GM18502 (cell line): ENCODE data around the gene GNE.
"Not testable (repeated sequence)": the region's sequence is repeated elsewhere in the genome, so short reads cannot be mapped to it uniquely, and the experiment has no call there.

Experiments
- ATAC-seq: cut with Tn5 transposase; IDR thresholded peaks from one replicate; pipeline ENCODE4 v1.9.1; 2021; ENCODE audit warnings: mild to moderate bottlenecking; ENCODE audit not compliant: unreplicated experiment, poor library complexity

The GNE gene

GRCh38 chr9:36275060-36275459, 16.8 kb upstream of the GNE start:
- ATAC-seq = no peak

- not testable (repeated sequence) for ATAC-seq
These were observed 15.1 kb upstream of the GNE start for GRCh38 chr9:36273354-36273753.

- no peak for ATAC-seq
These were observed 9.8 kb upstream of the GNE start for GRCh38 chr9:36268007-36268427.

- no peak for ATAC-seq
These were observed 6.6 kb upstream of the GNE start for GRCh38 chr9:36264896-36265295.

- no peak for ATAC-seq
These were observed 5.4 kb upstream of the GNE start for GRCh38 chr9:36263683-36264082.

- no peak for ATAC-seq
These were observed 817 bp upstream of the GNE start for GRCh38 chr9:36258996-36259533.

GRCh38 chr9:36251428-36251827, 6.8 kb downstream of the GNE start:
- no peak for ATAC-seq

GRCh38 chr9:36250079-36250478, 8.2 kb downstream of the GNE start:
- ATAC-seq = no peak

- ATAC-seq = no peak
These were observed 9.1 kb downstream of the GNE start for GRCh38 chr9:36249189-36249588.

GRCh38 chr9:36248061-36248460, 10.2 kb downstream of the GNE start:
- ATAC-seq = not testable (repeated sequence)

GRCh38 chr9:36247356-36247755, 10.9 kb downstream of the GNE start:
- ATAC-seq = no peak

- no peak for ATAC-seq
These were observed 12.3 kb downstream of the GNE start for GRCh38 chr9:36245906-36246305.

- ATAC-seq = not testable (repeated sequence)
These were observed 18.6 kb downstream of the GNE start for GRCh38 chr9:36239675-36240074.

- not testable (repeated sequence) for ATAC-seq
These were observed 19.0 kb downstream of the GNE start for GRCh38 chr9:36239205-36239604.

- no peak for ATAC-seq
These were observed 21.0 kb downstream of the GNE start for GRCh38 chr9:36237230-36237629.

GRCh38 chr9:36222449-36222848, 35.8 kb downstream of the GNE start:
- no peak for ATAC-seq

GRCh38 chr9:36221667-36222066, 36.6 kb downstream of the GNE start:
- ATAC-seq = no peak

GRCh38 chr9:36218411-36218901, 39.8 kb downstream of the GNE start:
- ATAC-seq = no peak

- ATAC-seq = no peak
These were observed 40.2 kb downstream of the GNE start for GRCh38 chr9:36218011-36218410.

- ATAC-seq = no peak
These were observed 40.8 kb downstream of the GNE start for GRCh38 chr9:36217256-36217968.

- ATAC-seq = no peak
These were observed 43.7 kb downstream of the GNE start for GRCh38 chr9:36214571-36214970.

- no peak for ATAC-seq
These were observed 44.3 kb downstream of the GNE start for GRCh38 chr9:36213989-36214388.
